GM06990 (cell line): ENCODE measurements around the gene OSTN.
A peak's percentile ranks its signal among the peaks of the same experiment; 100 is the strongest.

Experiments
- DNase-seq: peaks from one replicate; pipeline ENCODE4 v3.0.0-alpha.2; 2011; ENCODE audit not compliant: insufficient read length; ENCODE audit errors: extremely low read depth
- H3K27me3 ChIP-seq: replicated peaks from 2 replicates; pipeline ENCODE4 v1.6.0; 2011; ENCODE audit warnings: low read length; ENCODE audit not compliant: control insufficient read depth, insufficient read depth
- H3K36me3 ChIP-seq: 2 replicates; pipeline ENCODE4 v1.5.1; 2011; ENCODE audit warnings: low read length; ENCODE audit not compliant: control insufficient read depth, insufficient read depth
- H3K4me3 ChIP-seq: replicated peaks from 2 replicates; pipeline ENCODE4 v1.5.1; 2011; ENCODE audit warnings: low read depth, mild to moderate bottlenecking, control low read depth, low read length
- TF ChIP-seq, protein P1 (sequence below): IDR thresholded peaks from 2 replicates; pipeline ENCODE4 v1.5.1; 2011; ENCODE audit warnings: low read length, control low read depth, mild to moderate bottlenecking, inconsistent platforms; ENCODE audit not compliant: insufficient read depth, poor library complexity, severe bottlenecking

The OSTN gene

GRCh38 chr3:191300422-191300821 lies 101.4 kb downstream of the OSTN start:
- TF ChIP-seq, protein P1, sequence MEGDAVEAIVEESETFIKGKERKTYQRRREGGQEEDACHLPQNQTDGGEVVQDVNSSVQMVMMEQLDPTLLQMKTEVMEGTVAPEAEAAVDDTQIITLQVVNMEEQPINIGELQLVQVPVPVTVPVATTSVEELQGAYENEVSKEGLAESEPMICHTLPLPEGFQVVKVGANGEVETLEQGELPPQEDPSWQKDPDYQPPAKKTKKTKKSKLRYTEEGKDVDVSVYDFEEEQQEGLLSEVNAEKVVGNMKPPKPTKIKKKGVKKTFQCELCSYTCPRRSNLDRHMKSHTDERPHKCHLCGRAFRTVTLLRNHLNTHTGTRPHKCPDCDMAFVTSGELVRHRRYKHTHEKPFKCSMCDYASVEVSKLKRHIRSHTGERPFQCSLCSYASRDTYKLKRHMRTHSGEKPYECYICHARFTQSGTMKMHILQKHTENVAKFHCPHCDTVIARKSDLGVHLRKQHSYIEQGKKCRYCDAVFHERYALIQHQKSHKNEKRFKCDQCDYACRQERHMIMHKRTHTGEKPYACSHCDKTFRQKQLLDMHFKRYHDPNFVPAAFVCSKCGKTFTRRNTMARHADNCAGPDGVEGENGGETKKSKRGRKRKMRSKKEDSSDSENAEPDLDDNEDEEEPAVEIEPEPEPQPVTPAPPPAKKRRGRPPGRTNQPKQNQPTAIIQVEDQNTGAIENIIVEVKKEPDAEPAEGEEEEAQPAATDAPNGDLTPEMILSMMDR = no peak
- DNase-seq = no peak
- no peaks in the 10 kb centered on the region for H3K27me3 ChIP-seq
- no peak overlapping the region for H3K4me3 ChIP-seq
- no peaks in the 10 kb centered on the region for H3K36me3 ChIP-seq

GRCh38 chr3:191301017-191301416 lies 102.0 kb downstream of the OSTN start:
- peak; percentile 59 for DNase-seq
- TF ChIP-seq, protein P1 = no peak
- Histone ChIP-seq H3K36me3 (no peaks in the 10 kb centered on the region), H3K27me3 (no peaks in the 10 kb centered on the region), H3K4me3 (no peak overlapping the region)

GRCh38 chr3:191301782-191302411 lies 102.9 kb downstream of the OSTN start:
- Histone ChIP-seq H3K36me3 (no peaks in the 10 kb centered on the region), H3K4me3 (no peak overlapping the region), H3K27me3 (no peaks in the 10 kb centered on the region)
- TF ChIP-seq, protein P1 = no peak
- no peak for DNase-seq

- TF ChIP-seq, protein P1 = no peak
- Histone ChIP-seq H3K27me3 (no peaks in the 10 kb centered on the region), H3K36me3 (no peaks in the 10 kb centered on the region), H3K4me3 (no peak overlapping the region)
- no peak for DNase-seq
Observed at GRCh38 chr3:191302451-191302850, 103.4 kb downstream of the OSTN start.

- TF ChIP-seq, protein P1 = no peak
- Histone ChIP-seq H3K27me3 (no peaks in the 10 kb centered on the region), H3K36me3 (no peaks in the 10 kb centered on the region), H3K4me3 (no peak overlapping the region)
- no peak for DNase-seq
Observed at GRCh38 chr3:191303596-191303995, 104.6 kb downstream of the OSTN start.

GRCh38 chr3:191306428-191306827 lies 107.4 kb downstream of the OSTN start:
- Histone ChIP-seq H3K4me3 (no peak overlapping the region), H3K27me3 (no peaks in the 10 kb centered on the region), H3K36me3 (no peaks in the 10 kb centered on the region)
- DNase-seq = no peak
- TF ChIP-seq, protein P1 = no peak
